ENCODE data around the gene RB1. TPM values are rescaled to one million over a fixed set of nuclear protein-coding genes. Genes with fewer than 3 reads are reported as not detected.

Gene RB1
- total and polyA plus RNA-seq, 12 donors: 10.4 to 78.0 (median 45.7) TPM

GRCh38 chr13:48294653-48295052, 8.9 kb upstream of the RB1 start:
- Histone ChIP-seq H3K4me1 (replicated peaks in 1 of 2) (no peaks in the 10 kb centered on the region), H3K36me3 (replicated peaks in 1 of 2) (no peaks in the 10 kb centered on the region), H3K9me3 (replicated peaks in 1 of 3) (no peaks in the 10 kb centered on the region), H3K4me3 (no peak overlapping the region), H3K27me3 (no peaks in the 10 kb centered on the region), H3K27ac (no peak overlapping the region)
- WGBS, 4 donors: 81 to 93% (median 91%) methylated on average over 2 of the region's 2 CpGs
- TF ChIP-seq CTCF (IDR thresholded peaks at IDR 0.05) (no peak), POLR2A (IDR thresholded peaks at IDR 0.05) (no peak)
- intact Hi-C loops (cut with DNase I): loop anchor here in 1 of 2 donors (10.0 kb wide), 1 partner anchor 50 kb away; no protein-coding TSS in a partner anchor
- DNase-seq: no peak

DNA sequence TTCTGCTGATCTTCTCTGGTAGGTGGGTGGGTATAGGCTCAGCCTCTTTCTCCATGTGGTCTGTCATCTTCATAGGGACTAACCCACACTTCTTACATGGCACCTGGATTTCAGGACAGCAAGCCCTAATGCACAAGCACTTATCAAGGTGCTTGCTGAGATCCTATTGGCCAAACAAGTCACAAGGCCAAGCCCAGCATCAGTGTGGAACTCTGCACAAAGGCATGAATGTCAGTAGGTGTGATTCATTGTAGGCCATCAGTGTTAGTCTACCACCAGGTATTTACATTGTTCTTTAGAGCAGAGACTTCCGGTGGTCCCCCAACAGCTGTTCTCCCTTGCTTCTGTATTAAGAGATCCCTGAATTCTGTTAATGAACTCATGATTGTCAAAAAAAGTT, 8.3 kb upstream of the RB1 start:
- H3K4me1 ChIP-seq (replicated peaks in 1 of 2): no peaks in the 10 kb centered on the region
- DNase-seq: no peak
- no peaks in the 10 kb centered on the region for H3K36me3 ChIP-seq (replicated peaks in 1 of 2)
- no peak for TF ChIP-seq CTCF (IDR thresholded peaks at IDR 0.05)
- no peak for TF ChIP-seq POLR2A (IDR thresholded peaks at IDR 0.05)
- intact Hi-C loops (cut with DNase I): loop anchor here in 1 of 2 donors (10.0 kb wide), 1 partner anchor 50 kb away; no protein-coding TSS in a partner anchor
- no peaks in the 10 kb centered on the region for H3K27me3 ChIP-seq
- no peak overlapping the region for H3K4me3 ChIP-seq
- WGBS, 4 donors: 86 to 100% (median 95%) methylated on average over 1 of the region's 1 CpG
- no peak overlapping the region for H3K27ac ChIP-seq
- no peaks in the 10 kb centered on the region for H3K9me3 ChIP-seq (replicated peaks in 1 of 3)

- H3K4me3 ChIP-seq: no peak overlapping the region
- no peaks in the 10 kb centered on the region for H3K4me1 ChIP-seq (replicated peaks in 1 of 2)
- intact Hi-C loops (cut with DNase I): loop anchor here in 1 of 2 donors (10.0 kb wide), 1 partner anchor 52 kb away; no protein-coding TSS in a partner anchor
- no peak overlapping the region for H3K27ac ChIP-seq
- H3K9me3 ChIP-seq (replicated peaks in 1 of 3): no peaks in the 10 kb centered on the region
- no peak for DNase-seq
- no peaks in the 10 kb centered on the region for H3K27me3 ChIP-seq
- TF ChIP-seq POLR2A (IDR thresholded peaks at IDR 0.05): no peak
- no peak for TF ChIP-seq CTCF (IDR thresholded peaks at IDR 0.05)
- 68 to 76% (median 73%) methylated on average over 2 of the region's 2 CpGs for WGBS, 4 donors
- H3K36me3 ChIP-seq (replicated peaks in 1 of 2): no peaks in the 10 kb centered on the region
Observed at GRCh38 chr13:48296528-48296927, 7.0 kb upstream of the RB1 start.

- Histone ChIP-seq H3K4me1 (replicated peaks in 1 of 2) (no peaks in the 10 kb centered on the region), H3K27ac (no peak overlapping the region), H3K9me3 (replicated peaks in 1 of 3) (no peaks in the 10 kb centered on the region), H3K4me3 (no peak overlapping the region), H3K36me3 (replicated peaks in 1 of 2) (no peaks in the 10 kb centered on the region), H3K27me3 (no peaks in the 10 kb centered on the region)
- DNase-seq: no peak
- TF ChIP-seq POLR2A (IDR thresholded peaks at IDR 0.05): no peak
- TF ChIP-seq CTCF (IDR thresholded peaks at IDR 0.05): no peak
- WGBS, 4 donors: 74 to 81% (median 77%) methylated on average over 4 of the region's 4 CpGs
- intact Hi-C loops (cut with DNase I): loop anchor here in 1 of 2 donors (10.0 kb wide), 1 partner anchor 52 kb away; no protein-coding TSS in a partner anchor
Observed at GRCh38 chr13:48297131-48297786, 6.3 kb upstream of the RB1 start.
